Measurements from ENCODE around the gene GAD2.

Gene GAD2

DNA sequence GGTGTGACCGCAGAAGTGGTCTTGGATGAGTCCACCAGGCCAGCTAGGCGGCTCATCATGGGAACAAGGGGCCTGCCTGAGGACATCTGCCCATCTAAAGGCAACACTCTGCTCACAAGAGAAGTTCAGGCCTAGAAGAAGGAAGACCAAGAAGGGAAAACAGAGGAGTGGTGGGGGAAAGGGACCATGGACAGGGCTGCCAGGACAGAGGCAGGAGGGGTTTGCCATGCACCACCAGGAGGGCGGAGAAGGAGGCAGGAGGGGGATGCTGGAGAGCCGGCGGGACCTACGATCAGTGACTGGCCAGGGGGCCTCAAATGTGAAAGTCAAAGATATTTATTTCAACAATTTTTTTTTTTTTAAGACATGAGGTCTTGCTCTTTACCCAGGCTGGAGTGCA, 33.1 kb downstream of the GAD2 start:
- Histone ChIP-seq H3K4me1 (ENCODE audit: low read length) (no peaks in the 10 kb centered on the region), H3K4me3 (ENCODE audit: low read length) (no peak overlapping the region), H2AFZ (ENCODE audit: low read length) (no peak overlapping the region), H3K36me3 (replicated peaks; ENCODE audit: insufficient read depth, low read length) (no peaks in the 10 kb centered on the region), H3K79me2 (ENCODE audit: low read length) (no peaks in the 10 kb centered on the region), H3K9me2 (replicated peaks; ENCODE audit: insufficient read depth, low read length) (no peaks in the 10 kb centered on the region), H3F3A (ENCODE audit: insufficient read depth, low read length) (no peaks in the 10 kb centered on the region), H3K27me3 (replicated peaks; ENCODE audit: insufficient read depth, low read length) (no peaks in the 10 kb centered on the region), H3K9me3 (replicated peaks; ENCODE audit: insufficient read depth, low read length) (no peaks in the 10 kb centered on the region), H3K4me2 (ENCODE audit: low read depth, low read length) (no peak overlapping the region), H4K20me1 (ENCODE audit: insufficient read depth, low read length) (no peaks in the 10 kb centered on the region), H3K27ac (ENCODE audit: low read length) (no peak overlapping the region), H3K9ac (ENCODE audit: low read length) (no peak overlapping the region)
- no peak for TF ChIP-seq CTCF (IDR thresholded peaks at IDR 0.05; ENCODE audit: low read length)
- TF ChIP-seq EZH2 (optimal IDR thresholded peaks at IDR 0.05; ENCODE audit: low read depth, low read length), result no peak
- TF ChIP-seq EZH2phosphoT487 (IDR thresholded peaks at IDR 0.05; ENCODE audit: low read length), result no peak
- DNase-seq, result no peak

DNA sequence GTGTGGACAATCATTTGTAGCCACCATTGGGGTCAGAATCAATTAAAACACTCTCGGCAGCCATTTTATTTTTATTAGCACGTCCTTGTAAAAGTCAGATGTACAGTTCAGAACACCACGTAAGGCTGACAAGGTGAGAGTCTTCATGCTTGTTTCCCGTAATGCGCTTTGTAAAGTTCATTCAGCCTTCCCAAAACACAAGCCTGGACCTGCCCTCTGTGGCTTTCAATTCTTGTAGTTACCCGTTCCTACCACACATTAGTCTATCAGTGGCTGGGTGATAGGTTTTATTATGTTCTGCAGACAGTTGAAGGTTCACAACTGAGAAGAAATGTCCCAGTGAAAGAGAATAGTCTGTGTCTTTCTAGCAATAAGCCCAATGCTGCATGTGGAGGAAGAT, 35.4 kb downstream of the GAD2 start:
- TF ChIP-seq EZH2phosphoT487 (IDR thresholded peaks at IDR 0.05; ENCODE audit: low read length), result no peak
- TF ChIP-seq CTCF (IDR thresholded peaks at IDR 0.05; ENCODE audit: low read length), result no peak
- no peak for TF ChIP-seq EZH2 (optimal IDR thresholded peaks at IDR 0.05; ENCODE audit: low read depth, low read length)
- H3K27me3 ChIP-seq (replicated peaks; ENCODE audit: insufficient read depth, low read length), result no peaks in the 10 kb centered on the region
- H3K9me3 ChIP-seq (replicated peaks; ENCODE audit: insufficient read depth, low read length), result no peaks in the 10 kb centered on the region
- H4K20me1 ChIP-seq (ENCODE audit: insufficient read depth, low read length), result no peaks in the 10 kb centered on the region
- H3K9ac ChIP-seq (ENCODE audit: low read length), result no peak overlapping the region
- H3K36me3 ChIP-seq (replicated peaks; ENCODE audit: insufficient read depth, low read length), result no peaks in the 10 kb centered on the region
- no peaks in the 10 kb centered on the region for H3K4me1 ChIP-seq (ENCODE audit: low read length)
- no peak overlapping the region for H3K4me3 ChIP-seq (ENCODE audit: low read length)
- no peaks in the 10 kb centered on the region for H3K79me2 ChIP-seq (ENCODE audit: low read length)
- DNase-seq, result no peak
- H3F3A ChIP-seq (ENCODE audit: insufficient read depth, low read length), result no peaks in the 10 kb centered on the region
- no peak overlapping the region for H2AFZ ChIP-seq (ENCODE audit: low read length)
- no peak overlapping the region for H3K27ac ChIP-seq (ENCODE audit: low read length)
- no peaks in the 10 kb centered on the region for H3K9me2 ChIP-seq (replicated peaks; ENCODE audit: insufficient read depth, low read length)
- H3K4me2 ChIP-seq (ENCODE audit: low read depth, low read length), result no peak overlapping the region

GRCh38 chr10:26254616-26255015, 38.0 kb downstream of the GAD2 start:
- H3K9ac ChIP-seq (ENCODE audit: low read length), result no peak overlapping the region
- no peak overlapping the region for H3K4me3 ChIP-seq (ENCODE audit: low read length)
- no peaks in the 10 kb centered on the region for H3F3A ChIP-seq (ENCODE audit: insufficient read depth, low read length)
- H4K20me1 ChIP-seq (ENCODE audit: insufficient read depth, low read length), result no peaks in the 10 kb centered on the region
- no peak overlapping the region for H2AFZ ChIP-seq (ENCODE audit: low read length)
- H3K9me3 ChIP-seq (replicated peaks; ENCODE audit: insufficient read depth, low read length), result no peaks in the 10 kb centered on the region
- H3K79me2 ChIP-seq (ENCODE audit: low read length), result no peaks in the 10 kb centered on the region
- no peaks in the 10 kb centered on the region for H3K4me1 ChIP-seq (ENCODE audit: low read length)
- no peaks in the 10 kb centered on the region for H3K9me2 ChIP-seq (replicated peaks; ENCODE audit: insufficient read depth, low read length)
- H3K36me3 ChIP-seq (replicated peaks; ENCODE audit: insufficient read depth, low read length), result no peaks in the 10 kb centered on the region
- no peak overlapping the region for H3K27ac ChIP-seq (ENCODE audit: low read length)
- no peak overlapping the region for H3K4me2 ChIP-seq (ENCODE audit: low read depth, low read length)
- TF ChIP-seq EZH2 (optimal IDR thresholded peaks at IDR 0.05; ENCODE audit: low read depth, low read length), result no peak
- TF ChIP-seq CTCF (IDR thresholded peaks at IDR 0.05; ENCODE audit: low read length), result no peak
- TF ChIP-seq EZH2phosphoT487 (IDR thresholded peaks at IDR 0.05; ENCODE audit: low read length), result no peak
- no peak for DNase-seq
- no peaks in the 10 kb centered on the region for H3K27me3 ChIP-seq (replicated peaks; ENCODE audit: insufficient read depth, low read length)
